MM.1S (cell line): ENCODE measurements around the gene ITK.

Experiments used
- DNase-seq: peaks from one replicate; pipeline ENCODE4 v3.0.0-alpha.2; 2015
- H2AFZ ChIP-seq: fragments of 300-600 bp; sonication (generic); 2 replicates; pipeline ENCODE4 v1.6.0; 2016; ENCODE audit warnings: antibody characterized with exemption, low read length
- H3F3A ChIP-seq: fragments of 300-600 bp; sonication (generic); 2 replicates; pipeline ENCODE4 v1.6.1; 2016; ENCODE audit warnings: mild to moderate bottlenecking, antibody characterized with exemption, low read length, moderate library complexity, mixed read lengths; ENCODE audit not compliant: insufficient read depth
- H3K27ac ChIP-seq: fragments of 300-600 bp; sonication (generic); 2 replicates; pipeline ENCODE4 v1.5.1; 2016; ENCODE audit warnings: mild to moderate bottlenecking, low read length
- H3K27me3 ChIP-seq: fragments of 300-600 bp; sonication (generic); replicated peaks from 2 replicates; pipeline ENCODE4 v1.6.0; 2016; ENCODE audit warnings: low read length; ENCODE audit not compliant: insufficient read depth
- H3K36me3 ChIP-seq: fragments of 300-600 bp; sonication (generic); replicated peaks from 2 replicates; pipeline ENCODE4 v1.6.1; 2016; ENCODE audit warnings: mild to moderate bottlenecking, low read length, mixed read lengths; ENCODE audit not compliant: insufficient read depth
- H3K4me1 ChIP-seq: fragments of 300-600 bp; sonication (generic); 2 replicates; pipeline ENCODE4 v1.6.1; 2016; ENCODE audit warnings: low read length, mixed read lengths
- H3K4me2 ChIP-seq: fragments of 300-600 bp; sonication (generic); 2 replicates; pipeline ENCODE4 v1.6.0; 2016; ENCODE audit warnings: low read depth, low read length
- H3K4me3 ChIP-seq: fragments of 300-600 bp; sonication (generic); 2 replicates; pipeline ENCODE4 v1.5.1; 2016; ENCODE audit warnings: low read length, mixed read lengths
- H3K79me2 ChIP-seq: fragments of 300-600 bp; sonication (generic); 2 replicates; pipeline ENCODE4 v1.6.1; 2016; ENCODE audit warnings: mixed run types, low read length, mixed read lengths
- H3K9ac ChIP-seq: fragments of 300-600 bp; sonication (generic); 2 replicates; pipeline ENCODE4 v1.6.1; 2016; ENCODE audit warnings: low read length, mixed read lengths
- H3K9me2 ChIP-seq: fragments of 300-600 bp; sonication (generic); replicated peaks from 2 replicates; pipeline ENCODE4 v1.6.1; 2016; ENCODE audit warnings: mild to moderate bottlenecking, low read length, mixed read lengths; ENCODE audit not compliant: insufficient read depth
- H3K9me3 ChIP-seq: fragments of 300-600 bp; sonication (generic); replicated peaks from 2 replicates; pipeline ENCODE4 v1.6.1; 2016; ENCODE audit warnings: mild to moderate bottlenecking, low read length, mixed read lengths; ENCODE audit not compliant: insufficient read depth
- H4K20me1 ChIP-seq: fragments of 300-600 bp; sonication (generic); 2 replicates; pipeline ENCODE4 v1.6.1; 2016; ENCODE audit warnings: mild to moderate bottlenecking, low read length, moderate library complexity, mixed read lengths; ENCODE audit not compliant: insufficient read depth
- CTCF ChIP-seq: fragments of 300-600 bp; sonication (generic); IDR thresholded peaks from 2 replicates; pipeline ENCODE4 v1.5.1; 2016; ENCODE audit warnings: antibody characterized with exemption, low read length, mixed read lengths
- EZH2 ChIP-seq: fragments of 300-600 bp; sonication (generic); optimal IDR thresholded peaks from 2 replicates; pipeline ENCODE3; 2017; ENCODE audit warnings: low read depth, mild to moderate bottlenecking, antibody characterized with exemption, low read length, mixed read lengths
- EZH2phosphoT487 ChIP-seq: fragments of 300-600 bp; sonication (generic); IDR thresholded peaks from 2 replicates; pipeline ENCODE4 v1.6.1; 2018; ENCODE audit warnings: antibody characterized with exemption, low read length

Gene ITK

GRCh38 chr5:157282150-157282549, 101.5 kb downstream of the ITK start:
- Histone ChIP-seq H3K9ac (no peak overlapping the region), H3K9me3 (no peaks in the 10 kb centered on the region), H3K79me2 (peaks cover 86% of the 10 kb centered on the region), H3K36me3 (peaks cover 2% of the 10 kb centered on the region; the same call in 1 of the 2 replicates), H3K9me2 (no peaks in the 10 kb centered on the region), H3F3A (peaks cover 9% of the 10 kb centered on the region), H3K27ac (no peak overlapping the region), H3K4me2 (peak overlapping the region; percentile 48; the same call in 1 of the 2 replicates), H3K4me3 (no peak overlapping the region), H4K20me1 (peaks cover 9% of the 10 kb centered on the region; the same call in 1 of the 2 replicates), H3K27me3 (no peaks in the 10 kb centered on the region), H2AFZ (no peak overlapping the region), H3K4me1 (peaks cover 23% of the 10 kb centered on the region)
- DNase-seq = no peak
- TF ChIP-seq EZH2 = no peak
- TF ChIP-seq CTCF = no peak
- TF ChIP-seq EZH2phosphoT487 = no peak

GRCh38 chr5:157283434-157283833, 102.8 kb downstream of the ITK start:
- peaks cover 6% of the 10 kb centered on the region; the same call in 1 of the 2 replicates for H4K20me1 ChIP-seq
- H3K4me2 ChIP-seq = peak overlapping the region; percentile 48; the same call in 1 of the 2 replicates
- no peaks in the 10 kb centered on the region for H3K27me3 ChIP-seq
- H3K36me3 ChIP-seq = peaks cover 2% of the 10 kb centered on the region; the same call in 1 of the 2 replicates
- peak overlapping the region; percentile 4; the same call in 1 of the 2 replicates for H3K4me3 ChIP-seq
- peak; percentile 60 for DNase-seq
- no peak overlapping the region for H2AFZ ChIP-seq
- no peak overlapping the region for H3K9ac ChIP-seq
- H3K4me1 ChIP-seq = peaks cover 20% of the 10 kb centered on the region
- peaks cover 9% of the 10 kb centered on the region for H3F3A ChIP-seq
- peak overlapping the region; percentile 41; the same call in 1 of the 2 replicates for H3K27ac ChIP-seq
- no peaks in the 10 kb centered on the region for H3K9me2 ChIP-seq
- peaks cover 77% of the 10 kb centered on the region for H3K79me2 ChIP-seq
- TF ChIP-seq EZH2 (no peak), CTCF (no peak), EZH2phosphoT487 (no peak)
- H3K9me3 ChIP-seq = no peaks in the 10 kb centered on the region

- H3K4me1 ChIP-seq = peaks cover 19% of the 10 kb centered on the region
- no peak overlapping the region for H3K9ac ChIP-seq
- no peaks in the 10 kb centered on the region for H3K27me3 ChIP-seq
- H3F3A ChIP-seq = peaks cover 9% of the 10 kb centered on the region
- no peaks in the 10 kb centered on the region for H3K9me2 ChIP-seq
- TF ChIP-seq EZH2 (no peak), EZH2phosphoT487 (no peak), CTCF (no peak)
- no peak overlapping the region for H3K4me2 ChIP-seq
- H3K79me2 ChIP-seq = peaks cover 71% of the 10 kb centered on the region
- no peak overlapping the region for H3K4me3 ChIP-seq
- H3K27ac ChIP-seq = no peak overlapping the region
- DNase-seq = no peak
- H4K20me1 ChIP-seq = 0 out of 2 replicates have a peak, but pooled peaks cover 3% of the 10 kb centered on the region
- peaks cover 2% of the 10 kb centered on the region; the same call in 1 of the 2 replicates for H3K36me3 ChIP-seq
- no peaks in the 10 kb centered on the region for H3K9me3 ChIP-seq
- H2AFZ ChIP-seq = no peak overlapping the region
Observed at GRCh38 chr5:157284458-157285212, 104.0 kb downstream of the ITK start.
